ENCODE measurements around the gene GABPA.
"Not testable (repeated sequence)": the region's sequence is repeated elsewhere in the genome, so short reads cannot be mapped to it uniquely, and the experiment has no call there.

Gene GABPA

GRCh38 chr21:25742900-25743299 lies 8.1 kb downstream of the GABPA start:
- DNase-seq = no peak

GRCh38 chr21:25744854-25745253 lies 10.1 kb downstream of the GABPA start:
- DNase-seq = no peak

GRCh38 chr21:25750085-25750484 lies 15.3 kb downstream of the GABPA start:
- DNase-seq = no peak

- no peak for DNase-seq
These were observed 17.6 kb downstream of the GABPA start for GRCh38 chr21:25752416-25752815.

- no peak for DNase-seq
These were observed 21.6 kb downstream of the GABPA start for GRCh38 chr21:25756190-25756932.

DNA sequence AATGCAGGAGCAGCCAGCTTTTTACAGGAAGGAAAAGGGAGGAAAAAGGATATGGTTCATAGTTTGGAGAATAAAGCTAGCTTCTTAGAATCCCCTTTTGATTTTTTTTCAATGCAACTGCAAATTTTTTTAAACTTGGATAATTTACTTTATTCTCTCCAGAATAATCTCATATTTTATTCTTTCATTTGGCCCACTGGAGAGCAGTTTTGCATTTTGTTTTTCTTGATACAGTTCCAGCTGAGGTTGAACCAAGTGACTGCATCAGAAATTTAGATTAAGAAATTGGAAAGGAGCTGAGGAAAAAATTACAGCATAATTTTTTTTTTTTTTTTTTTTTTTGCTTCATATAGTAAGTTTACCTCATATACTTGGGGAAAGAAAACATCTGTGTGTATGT lies 22.8 kb downstream of the GABPA start:
- no peak for DNase-seq

- no peak for DNase-seq
These were observed 24.8 kb downstream of the GABPA start for GRCh38 chr21:25759573-25759972.

DNA sequence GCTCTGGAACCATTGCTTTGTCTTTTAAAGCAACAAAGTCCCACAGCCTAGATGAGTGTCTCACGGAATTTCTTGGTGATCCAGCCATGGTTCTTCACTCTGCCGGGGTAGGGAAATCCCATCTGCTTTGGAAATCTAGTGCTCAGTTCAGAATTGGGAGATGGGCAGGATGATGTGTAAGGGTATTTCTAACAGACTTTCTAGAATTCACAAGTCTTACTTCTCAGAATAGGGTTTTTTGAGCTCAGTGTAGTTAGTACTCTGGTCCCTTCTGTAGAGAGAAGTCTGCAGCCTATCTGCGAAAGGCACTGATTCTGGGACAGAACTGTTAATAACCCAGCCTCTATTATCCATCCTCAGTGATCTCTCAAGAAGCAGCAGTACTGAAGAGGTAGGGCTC lies 25.3 kb downstream of the GABPA start:
- no peak for DNase-seq

GRCh38 chr21:25760677-25761076 lies 25.9 kb downstream of the GABPA start:
- no peak for DNase-seq

DNA sequence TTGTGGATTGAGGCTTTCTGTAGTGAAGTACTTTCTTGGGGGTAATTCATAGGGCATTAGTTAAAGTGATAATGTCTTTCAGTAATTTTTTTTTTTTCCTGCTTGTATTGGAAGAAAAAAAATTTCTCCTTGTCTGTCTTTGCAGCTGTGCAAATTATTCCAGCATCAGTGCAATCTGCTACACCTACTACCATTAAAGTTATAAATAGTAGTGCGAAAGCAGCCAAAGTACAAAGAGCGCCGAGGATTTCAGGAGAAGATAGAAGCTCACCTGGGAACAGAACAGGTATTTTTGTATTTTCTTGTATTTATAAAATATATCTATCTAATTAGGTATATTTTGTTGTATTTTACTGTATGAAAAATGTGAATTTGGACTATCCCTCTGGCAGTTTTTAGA lies 29.3 kb downstream of the GABPA start:
- no peak for DNase-seq

GRCh38 chr21:25767921-25768320 lies 33.1 kb downstream of the GABPA start:
- no peak for DNase-seq

DNA sequence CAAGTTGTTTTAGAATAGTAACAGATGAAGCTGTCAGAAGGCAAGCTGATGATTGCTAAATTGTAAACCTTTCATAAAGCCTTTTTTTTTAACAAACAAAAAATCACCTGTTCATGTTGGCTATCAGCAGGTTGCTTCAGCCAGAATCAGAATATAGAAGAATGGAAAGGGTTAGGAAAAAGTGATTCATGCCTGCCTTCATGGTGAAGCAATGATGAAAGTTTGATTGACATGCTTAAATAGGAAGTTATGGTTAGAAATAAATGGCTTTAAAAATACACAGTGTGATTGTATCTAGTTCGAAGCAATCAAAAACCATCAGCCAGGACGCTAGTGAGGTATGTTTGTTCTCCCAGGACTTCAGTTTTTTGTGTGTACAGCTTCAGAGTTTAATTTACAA lies 37.9 kb downstream of the GABPA start:
- DNase-seq = no peak

DNA sequence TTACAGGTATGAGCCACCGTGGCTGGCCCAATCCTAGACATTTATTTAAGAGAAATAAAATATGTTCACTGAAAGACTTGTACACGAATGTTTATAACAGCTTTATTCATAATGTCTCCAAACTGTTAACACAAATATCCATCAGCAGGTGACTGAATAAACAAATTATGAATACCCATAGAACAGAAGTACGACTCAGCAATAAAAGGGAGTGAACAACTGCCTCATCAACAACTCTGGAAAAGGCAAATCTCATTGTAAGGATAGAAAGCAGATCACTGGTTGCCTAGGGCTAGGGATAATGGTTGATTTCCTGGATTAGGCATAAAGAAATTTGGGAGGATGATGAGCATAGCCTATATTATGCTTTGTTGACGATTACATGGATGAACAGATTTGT lies 41.7 kb downstream of the GABPA start:
- no peak for DNase-seq

- not testable (repeated sequence) for DNase-seq
These were observed 43.5 kb downstream of the GABPA start for GRCh38 chr21:25778126-25778875.

GRCh38 chr21:25788677-25789076 lies 53.9 kb downstream of the GABPA start:
- no peak for DNase-seq

DNA sequence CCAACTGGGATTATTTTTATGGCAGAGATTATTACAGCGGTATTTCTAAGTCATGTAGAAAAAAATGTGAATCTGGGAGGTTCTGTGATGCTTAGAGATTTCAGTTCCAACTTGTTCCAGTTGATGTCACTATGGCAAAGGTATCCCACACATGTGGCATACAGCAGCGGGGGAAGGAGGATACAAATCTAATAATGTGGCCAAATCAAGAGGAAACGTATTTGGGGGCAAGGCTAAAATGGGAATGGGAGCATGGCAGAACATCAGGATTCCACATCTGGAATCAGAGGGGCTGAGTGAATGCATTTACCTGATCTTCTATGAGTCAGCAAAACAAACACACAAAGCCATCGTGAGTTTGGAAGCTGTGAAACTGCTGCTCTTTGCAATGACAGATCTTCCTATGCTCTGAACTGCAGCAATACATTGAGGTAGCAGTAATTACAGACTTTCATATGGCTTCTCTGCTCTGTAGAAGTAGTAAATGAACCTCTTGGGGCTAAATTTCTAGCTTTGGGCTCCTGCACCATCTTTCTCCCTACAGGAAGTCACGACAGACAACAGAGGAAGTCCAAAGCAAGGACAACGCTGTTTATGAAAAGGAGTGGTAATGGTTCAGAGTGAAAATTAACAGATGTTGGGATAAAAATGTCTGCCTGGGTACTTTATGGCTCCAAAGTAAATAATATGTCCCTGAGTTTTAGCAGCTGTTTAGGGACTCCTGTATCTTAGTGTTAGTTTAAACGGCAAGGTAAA lies 55.5 kb downstream of the GABPA start:
- DNase-seq = no peak

GRCh38 chr21:25790878-25791204 lies 56.1 kb downstream of the GABPA start:
- no peak for DNase-seq

DNA sequence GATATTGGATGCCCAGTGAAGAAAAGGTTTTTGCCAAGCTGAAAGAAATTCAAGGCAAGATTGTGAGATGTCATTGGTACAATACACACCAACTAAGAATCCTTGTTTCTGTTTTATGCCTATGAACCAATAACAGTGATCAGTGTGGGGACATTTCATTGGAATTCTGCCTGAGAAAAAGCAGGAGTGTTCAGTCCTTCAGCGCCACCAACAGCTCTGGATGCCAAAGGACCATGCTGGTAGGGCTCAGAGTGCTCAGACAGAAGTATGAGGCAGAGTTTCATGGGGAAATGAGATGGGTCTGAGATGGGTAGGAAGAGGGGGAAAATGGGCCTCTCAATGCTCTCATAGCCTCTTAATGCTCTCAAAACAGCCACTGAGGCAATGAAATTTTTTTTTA lies 56.5 kb downstream of the GABPA start:
- DNase-seq = no peak

GRCh38 chr21:25801217-25802014 lies 66.6 kb downstream of the GABPA start:
- DNase-seq = peak; percentile 50

DNA sequence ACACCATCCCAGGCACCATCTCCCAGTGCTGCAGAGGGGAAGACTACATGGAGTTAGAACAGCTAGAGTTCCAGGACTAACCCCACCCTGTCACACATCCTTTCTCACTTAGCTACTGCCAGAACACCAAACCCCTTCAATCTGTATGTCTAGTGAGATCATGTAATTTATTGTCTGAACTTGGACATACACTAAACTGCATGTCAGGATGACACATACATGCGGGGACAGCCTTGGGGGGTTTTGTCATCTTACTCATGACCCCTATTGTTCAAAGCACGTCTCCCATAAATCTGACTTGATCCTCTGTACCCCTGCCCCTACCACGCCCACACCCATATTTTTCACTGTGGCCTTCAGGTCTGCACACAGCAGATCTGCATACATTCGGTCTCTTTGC lies 71.3 kb downstream of the GABPA start:
- no peak for DNase-seq

DNA sequence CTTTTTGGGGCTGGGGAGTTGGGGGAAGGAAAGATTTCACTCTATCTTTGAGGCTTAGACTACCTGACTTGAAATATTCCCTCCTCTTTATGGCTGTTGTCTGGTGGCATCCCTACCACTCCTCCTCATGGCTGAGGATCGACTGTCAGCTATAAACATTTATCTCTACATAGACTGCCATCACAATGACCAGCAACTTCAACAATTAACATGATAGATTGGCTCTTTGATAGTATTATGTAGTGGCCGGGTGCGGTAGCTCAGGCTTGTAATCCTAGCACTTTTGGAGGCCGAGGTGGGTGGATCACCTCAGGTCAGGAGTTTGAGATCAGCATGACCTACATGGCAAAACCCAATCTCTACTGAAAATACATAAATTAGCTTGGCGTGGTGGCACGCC lies 72.4 kb downstream of the GABPA start:
- DNase-seq = no peak

DNA sequence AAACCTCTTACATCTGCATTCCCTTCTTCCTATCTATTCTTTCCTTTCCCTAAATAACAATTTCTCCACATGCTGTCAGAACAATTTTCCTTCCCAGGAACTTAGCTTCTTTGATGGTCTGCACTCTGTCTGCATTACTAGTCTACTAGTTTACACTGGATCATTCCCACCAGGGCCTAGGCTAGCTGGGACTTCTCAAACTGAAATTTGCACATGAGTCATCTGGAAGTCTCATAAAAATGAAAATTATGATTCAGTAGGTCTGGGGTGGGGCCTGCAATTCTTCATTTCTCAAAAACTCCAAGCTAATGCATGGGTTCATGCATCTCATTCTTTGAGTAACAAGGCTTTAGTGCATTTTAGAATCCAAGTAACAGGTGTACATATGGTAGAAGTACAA lies 74.2 kb downstream of the GABPA start:
- DNase-seq = no peak

- DNase-seq = no peak
These were observed 76.4 kb downstream of the GABPA start for GRCh38 chr21:25811186-25811585.

Measured in NCI-H2107 (cell line).